ENCODE measurements around the gene RNF207. TPM values are rescaled to one million over a fixed set of nuclear protein-coding genes. Genes with fewer than 3 reads are reported as not detected.
A peak's percentile ranks its signal among the peaks of the same experiment; 100 is the strongest.

RNF207 gene
- total and polyA plus RNA-seq, 2 of the 8 experiments (the other 6 are each of a cell fraction or from before 2014, with no cell fraction given): 3.9 to 5.4 TPM

- no peak for FAIRE-seq
- 2% methylated on average over 31 of the region's 31 CpGs; no CpG with 5 or more reads in 1 of the 2 experiments for WGBS, 2 experiments (ENCODE audit: extremely low coverage in 1 of 2, insufficient coverage in 1 of 2, insufficient read length in 1 of 2, insufficient replicate concordance in 2 of 2, low coverage in 1 of 2, low lambda C conversion rate in 2 of 2, missing lambda C conversion rate in 1 of 2)
- no peak for TF ChIP-seq RXRA (IDR thresholded peaks at IDR 0.05; ENCODE audit: insufficient read depth, low read depth, low read length)
- TF ChIP-seq CTCF (IDR thresholded peaks at IDR 0.05; ENCODE audit: control extremely low read depth in 1 of 3, insufficient read depth in 1 of 3, low read depth in 1 of 3, low read length in 3 of 3): no peak
- no peak for TF ChIP-seq TCF12 (IDR thresholded peaks at IDR 0.05; ENCODE audit: low read depth, low read length)
- TF ChIP-seq KDM4A (IDR thresholded peaks at IDR 0.05; ENCODE audit: low read depth, low read length, severe bottlenecking): peak; percentile 2
- TF ChIP-seq TEAD4 (IDR thresholded peaks at IDR 0.05; ENCODE audit: low read depth, low read length): no peak
- TF ChIP-seq SUZ12 (IDR thresholded peaks at IDR 0.05; ENCODE audit: low read length): no peak
- TF ChIP-seq POLR2AphosphoS5 (IDR thresholded peaks at IDR 0.05; ENCODE audit: low read depth, low read length): no peak; the same call in 1 of the 2 replicates
- TF ChIP-seq SAP30 (IDR thresholded peaks at IDR 0.05; ENCODE audit: insufficient read depth, insufficient replicate concordance, low read length): no peak
- peak in 1 of 2 experiments; percentile 51; a peak in 1 of 3 replicates for TF ChIP-seq POLR2A (IDR thresholded peaks at IDR 0.05; ENCODE audit: control extremely low read depth in 1 of 2, low read depth in 2 of 2, low read length in 2 of 2)
Observed at GRCh38 chr1:6198646-6199297, 7.1 kb upstream of the RNF207 start.

More at GRCh38 chr1:6198646-6199297, 7.1 kb upstream of the RNF207 start:
- Histone ChIP-seq H3K9ac (replicated peaks in 1 of 4; ENCODE audit: extremely low read depth in 1 of 4, low read depth in 3 of 4, low read length in 3 of 4) (peak overlapping the region; percentile 94 to 99 (median 96)), H3K9me3 (ENCODE audit: insufficient read depth in 2 of 2, low read depth in 1 of 2, low read length in 1 of 2) (no peaks in the 10 kb centered on the region), H2BK12ac (ENCODE audit: low read depth, low read length) (peak overlapping the region; percentile 5; the same call in 1 of the 2 replicates), H4K20me1 (replicated peaks in 1 of 2; ENCODE audit: control insufficient read depth in 1 of 2, insufficient read depth in 2 of 2, low read length in 2 of 2) (peaks cover 5 to 8% of the 10 kb centered on the region in 2 experiments), H4K5ac (ENCODE audit: insufficient read length, low read depth, low read length) (peak overlapping the region; percentile 25), H3K27me3 (replicated peaks in 1 of 4; ENCODE audit: control insufficient read depth in 3 of 4, extremely low read depth in 1 of 4, insufficient read depth in 3 of 4, low read length in 3 of 4) (no peaks in the 10 kb centered on the region), H4K91ac (replicated peaks; ENCODE audit: insufficient read length, low read length) (peak overlapping the region; percentile 82), H3K4me2 (ENCODE audit: insufficient read depth in 1 of 2, low read depth in 2 of 2, low read length in 2 of 2) (peak overlapping the region; percentile 81 to 97), H3K23ac (ENCODE audit: insufficient read length) (no peak overlapping the region), H2BK15ac (ENCODE audit: low read length) (no peak overlapping the region), H3K18ac (ENCODE audit: extremely low read depth, low read length) (peak overlapping the region; percentile 75; the same call in 1 of the 2 replicates), H3K23me2 (ENCODE audit: low read depth, low read length) (peaks cover 10% of the 10 kb centered on the region), H2BK120ac (replicated peaks; ENCODE audit: low read depth, low read length) (no peak overlapping the region), H3K14ac (ENCODE audit: insufficient read length) (no peak overlapping the region), H3K79me2 (ENCODE audit: control insufficient read depth in 1 of 2, insufficient read depth in 2 of 2, low read length in 2 of 2) (peaks cover 29 to 60% of the 10 kb centered on the region in 2 experiments), H2BK5ac (ENCODE audit: low read depth, low read length) (peak overlapping the region; percentile 91; the same call in 1 of the 2 replicates), H4K8ac (ENCODE audit: extremely low read depth, insufficient read depth, low read length) (peak overlapping the region; percentile 93; the same call in 1 of the 2 replicates), H3K4me3 (ENCODE audit: extremely low read depth in 1 of 4, insufficient read depth in 2 of 4, low read depth in 3 of 4, low read length in 4 of 4) (peak overlapping the region; percentile 69 to 98 (median 86)), H2AK5ac (ENCODE audit: low read depth, low read length) (0 out of 2 replicates have a peak overlapping the region, but pooled peaks have one; percentile 32), H3K79me1 (ENCODE audit: low read depth, low read length) (no peaks in the 10 kb centered on the region; the same call in 1 of the 2 replicates), H3K4me1 (replicated peaks in 1 of 4; ENCODE audit: control insufficient read depth in 3 of 4, insufficient read depth in 4 of 4, low read length in 3 of 4) (peaks cover 6 to 13% (median 8%) of the 10 kb centered on the region in 4 experiments; a peak in 6 of 7 replicates), H3K27ac (ENCODE audit: low read depth, low read length) (peak overlapping the region; percentile 95), H3K4ac (replicated peaks; ENCODE audit: insufficient read length, low read depth, low read length) (peak overlapping the region; percentile 99), H3K36me3 (ENCODE audit: control insufficient read depth in 2 of 4, insufficient read depth in 4 of 4, low read length in 3 of 4) (peaks cover 14 to 42% (median 30%) of the 10 kb centered on the region in 4 experiments), H2AFZ (ENCODE audit: low read length) (no peak overlapping the region), H3K56ac (replicated peaks; ENCODE audit: insufficient read length, low read depth, low read length) (peak overlapping the region; percentile 1), H2BK20ac (ENCODE audit: low read length) (no peak overlapping the region)
- CTCF ChIA-PET (ENCODE audit: partially characterized antibody): interaction anchor here (0.7 to 17.1 kb wide), 5 partner anchors 9 to 90 kb away, joined by 3 to 353 read pairs (median 3); partner anchors contain the start of genes HES3 and ICMT
- POLR2A ChIA-PET (ENCODE audit: partially characterized antibody): interaction anchor here (0.5 to 4.9 kb wide), 16 partner anchors 9 to 403 kb away, joined by 3 to 65 read pairs (median 4); partner anchors contain the start of genes ICMT, KLHL21 and RNF207
- DNase-seq (ENCODE audit: low read depth in 1 of 2, low spot score in 2 of 2): no peak
